Sigmoid colon (tissue), 7 donors: ENCODE results near the gene OTOP3. TPM values are rescaled to one million over a fixed set of nuclear protein-coding genes. Genes with fewer than 3 reads are reported as not detected.

Source experiments
- DNase-seq: peaks from one replicate; pipeline ENCODE4 v3.0.0-alpha.2; 2019
- H3K27ac ChIP-seq, 4 donors: fragments of 200-600 bp; sonication (generic); one replicate each; pipeline ENCODE4 v1.5.1; 2016 to 2019; ENCODE audit warnings: mild to moderate bottlenecking in 1 of 4
- H3K27me3 ChIP-seq, 3 donors: fragments of 200-600 bp; sonication (generic); one replicate each; pipeline ENCODE4 v1.5.1; 2019; ENCODE audit warnings: mild to moderate bottlenecking in 1 of 3
- H3K36me3 ChIP-seq, 4 donors: fragments of 200-600 bp; sonication (generic); one replicate each; pipeline ENCODE4 v1.5.1; 2016 to 2019
- H3K4me1 ChIP-seq, 4 donors: fragments of 200-600 bp; sonication (generic); one replicate each; pipeline ENCODE4 v1.5.1; 2017 to 2019
- H3K4me3 ChIP-seq, 4 donors: fragments of 200-600 bp; sonication (generic); one replicate each; pipeline ENCODE4 v1.5.1; 2017 to 2019; ENCODE audit warnings: mild to moderate bottlenecking in 2 of 4, moderate library complexity in 1 of 4
- H3K9me3 ChIP-seq, 4 donors: fragments of 200-600 bp in 3 of 4; sonication (generic) in 3 of 4; one replicate each; pipeline versions ENCODE4 v1.5.1 to v1.6.1; 2013 to 2019
- CTCF ChIP-seq, 4 experiments: fragments of 450-650 bp in 3 of 4; fragments of 200-600 bp in 1 of 4; IDR thresholded peaks; one replicate each; pipeline ENCODE4 v1.5.1; 2016 to 2019; ENCODE audit warnings: antibody characterized with exemption in 4 of 4, mild to moderate bottlenecking in 3 of 4, moderate library complexity in 2 of 4
- EP300 ChIP-seq, 4 donors: sonication (generic); formaldehyde crosslinking; IDR thresholded peaks; one replicate each; pipeline ENCODE4 v1.6.1; 2017; ENCODE audit warnings: antibody characterized with exemption in 4 of 4
- POLR2A ChIP-seq, 2 donors: fragments of 450-650 bp; IDR thresholded peaks; one replicate each; pipeline ENCODE4 v1.6.1; 2016; ENCODE audit warnings: antibody characterized with exemption in 2 of 2, mild to moderate bottlenecking in 2 of 2, moderate library complexity in 2 of 2
- POLR2AphosphoS5 ChIP-seq, 4 donors: sonication (generic); formaldehyde crosslinking; IDR thresholded peaks; one replicate each; pipeline ENCODE4 v1.6.1; 2017; ENCODE audit warnings: antibody characterized with exemption in 4 of 4
- WGBS, 2 donors: extraction: QIAGEN DNeasy Blood & Tissue Kit; methylation state at CpG; one replicate each; pipeline ENCODE4 v1.1.7; 2013; 5-methylcytosine and 5-hydroxymethylcytosine counted together
- intact Hi-C: fragments of 100-400 bp; cut with DNase I; formaldehyde crosslinking; loops from one replicate; pipeline ENCODE4 v1.15.1; 2023
- polyA plus RNA-seq, 3 donors: library from polyadenylated mRNA; stranded (reverse); fragments of 200-250 nt; gene quantifications; one replicate each; pipeline ENCODE4 v1.2.3, GENCODE V29; 2013
- total RNA-seq, 4 donors: library from RNA; depleted of rRNA; stranded (reverse); fragments of >200 nt; gene quantifications; one replicate each; pipeline ENCODE4 v1.1.0, GENCODE V29; 2016
- donor health status: healthy with polysubstance abuse.
- donor health status: Bipolar disorder and iron deficiency.
- donor health status: healthy.

OTOP3 gene
- total and polyA plus RNA-seq, 7 donors = 0.28 to 1.8 (median 0.60) TPM; not detected in 4

DNA sequence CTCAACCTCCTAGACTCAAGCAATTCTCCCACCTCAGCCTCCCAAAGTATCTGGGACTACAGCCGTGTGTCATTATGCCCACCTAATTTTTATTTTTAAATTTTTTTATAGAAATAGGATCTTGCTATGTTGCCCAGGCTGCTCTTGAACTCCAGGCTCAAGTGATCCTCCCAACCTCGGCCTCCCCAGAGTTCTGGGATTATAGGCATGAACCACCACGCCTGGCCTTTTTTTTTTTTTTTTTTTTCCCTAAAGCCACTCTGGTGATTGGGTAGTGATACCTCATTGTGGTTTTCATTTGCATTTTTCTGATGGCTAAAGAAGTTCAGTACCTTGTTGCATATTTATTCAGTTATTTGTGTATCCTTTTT, 50.5 kb downstream of the OTOP3 start:
- Histone ChIP-seq H3K27ac (no peak overlapping the region), H3K36me3 (no peaks in the 10 kb centered on the region), H3K27me3 (no peaks in the 10 kb centered on the region), H3K4me1 (peaks cover 0 to 44% (median 34%) of the 10 kb centered on the region in 4 donors), H3K4me3 (no peak overlapping the region), H3K9me3 (no peaks in the 10 kb centered on the region)
- WGBS, 2 donors = 83 to 96% methylated on average over 3 of the region's 3 CpGs
- intact Hi-C loops = loop anchor here (5.0 kb wide), 2 partner anchors 46 to 61 kb away; partner anchors contain the start of genes ATP5PD and KCTD2
- DNase-seq = no peak
- no peak for TF ChIP-seq EP300 (IDR thresholded peaks at IDR 0.05)

DNA sequence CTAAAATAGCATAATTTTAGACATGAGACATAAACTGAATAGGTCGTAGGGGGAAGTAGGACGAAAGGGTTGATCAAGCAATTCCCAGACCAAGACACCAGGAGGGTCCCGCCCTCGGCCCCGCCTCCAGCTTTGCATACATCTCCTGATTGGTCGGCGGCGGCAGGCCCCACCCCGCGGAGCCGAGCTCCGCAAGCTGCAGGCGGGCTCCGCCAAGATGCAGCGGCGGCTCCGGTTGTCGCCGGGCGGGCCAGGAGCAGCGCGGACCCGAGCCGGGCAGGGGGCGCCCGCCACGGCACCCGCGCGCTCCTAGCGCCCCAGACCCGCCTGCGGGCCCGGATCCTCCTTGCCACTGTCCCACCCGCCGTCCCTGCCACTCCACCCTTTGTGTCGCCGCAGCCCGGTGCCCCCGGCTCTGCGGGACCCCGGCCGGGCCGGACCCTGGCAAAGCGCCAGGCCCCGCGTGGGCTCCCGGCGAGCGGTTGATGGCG, 51.8 kb downstream of the OTOP3 start, which contains the start of gene CDR2L:
Gene CDR2L, plus strand, starts transcription at position 215 of the 491 bp plus-strand sequence. CDS start 412 bp downstream, outside the sequence.
- Histone ChIP-seq H3K4me3 (peak within 1 kb of the TSS; percentile 53 to 95 (median 84)), H3K27ac (peak within 1 kb of the TSS; percentile 91 to 98 (median 96)), H3K4me1 (peaks cover 0 to 34% (median 24%) of the 10 kb centered on the region in 4 donors), H3K36me3 (no peaks in the 10 kb centered on the region), H3K27me3 (no peaks in the 10 kb centered on the region), H3K9me3 (no peaks in the 10 kb centered on the region)
- peak; percentile 99 for DNase-seq
- 0% methylated on average over 51 of the region's 51 CpGs for WGBS, 2 donors
- intact Hi-C loops = loop anchor here (5.0 kb wide), 2 partner anchors 45 to 60 kb away; partner anchors contain the start of genes ATP5PD and KCTD2
- TF ChIP-seq POLR2A (IDR thresholded peaks at IDR 0.05) (peak in 1 of 2 donors; percentile 28), POLR2AphosphoS5 (IDR thresholded peaks at IDR 0.05) (peak; percentile 82 to 95 (median 90)), CTCF (IDR thresholded peaks at IDR 0.05) (no peak), EP300 (IDR thresholded peaks at IDR 0.05) (no peak)

GRCh38 chr17:74987909-74988711, 52.4 kb downstream of the OTOP3 start:
- H3K9me3 ChIP-seq = no peaks in the 10 kb centered on the region
- peaks cover 0 to 31% (median 23%) of the 10 kb centered on the region in 4 donors for H3K4me1 ChIP-seq
- WGBS, 2 donors = 2% methylated on average over 76 of the region's 76 CpGs
- peak; percentile 40 to 77 (median 64) for TF ChIP-seq POLR2AphosphoS5 (IDR thresholded peaks at IDR 0.05)
- TF ChIP-seq CTCF (IDR thresholded peaks at IDR 0.05) = peak in 3 of 4 experiments; percentile 35 to 55 (median 40)
- TF ChIP-seq POLR2A (IDR thresholded peaks at IDR 0.05) = peak in 1 of 2 donors; percentile 51
- TF ChIP-seq EP300 (IDR thresholded peaks at IDR 0.05) = no peak
- intact Hi-C loops = loop anchor here (1.0 to 5.0 kb wide), 3 partner anchors 24 to 59 kb away; partner anchors contain the start of genes ATP5PD, KCTD2 and MRPL58
- peak overlapping the region; percentile 91 to 98 (median 96) for H3K27ac ChIP-seq
- H3K36me3 ChIP-seq = no peaks in the 10 kb centered on the region
- peak overlapping the region; percentile 53 to 95 (median 84) for H3K4me3 ChIP-seq
- DNase-seq = peak; percentile 95
- H3K27me3 ChIP-seq = no peaks in the 10 kb centered on the region

DNA sequence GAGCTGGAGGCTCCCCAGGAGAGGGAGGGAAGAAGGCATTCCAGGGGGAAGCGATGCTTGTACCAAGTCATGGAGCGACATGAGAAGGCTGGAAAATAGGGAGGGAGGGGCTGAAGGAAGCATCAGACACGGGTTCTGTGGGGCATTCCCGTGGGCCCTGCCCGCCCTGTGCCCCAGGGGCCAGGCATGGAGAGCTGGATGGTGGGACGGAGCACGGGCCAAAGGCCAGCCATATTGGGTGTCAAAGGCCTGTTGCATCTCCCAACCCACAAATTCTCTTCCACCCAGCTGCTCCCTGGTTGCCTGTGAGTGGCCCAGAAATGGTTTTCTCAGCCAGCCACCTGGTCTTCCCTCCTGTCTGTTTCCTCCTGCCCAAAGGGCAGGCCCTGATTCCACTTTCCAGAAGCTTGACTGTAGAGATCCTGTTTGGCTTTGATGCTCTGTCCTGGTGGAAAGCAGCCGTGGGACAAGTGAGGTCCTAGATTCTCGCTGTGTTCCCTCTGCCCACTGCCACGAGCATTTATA, 54.9 kb downstream of the OTOP3 start:
- intact Hi-C loops = no loop called here
- no peaks in the 10 kb centered on the region for H3K9me3 ChIP-seq
- DNase-seq = no peak
- no peak overlapping the region for H3K4me3 ChIP-seq
- 93 to 94% methylated on average over 10 of the region's 10 CpGs for WGBS, 2 donors
- peaks cover 0 to 38% (median 26%) of the 10 kb centered on the region in 4 donors for H3K4me1 ChIP-seq
- H3K27ac ChIP-seq = peak overlapping the region in 1 of 4 donors; percentile 96
- TF ChIP-seq EP300 (IDR thresholded peaks at IDR 0.05) (no peak), CTCF (IDR thresholded peaks at IDR 0.05) (no peak), POLR2AphosphoS5 (IDR thresholded peaks at IDR 0.05) (no peak), POLR2A (IDR thresholded peaks at IDR 0.05) (no peak)
- H3K27me3 ChIP-seq = no peaks in the 10 kb centered on the region
- no peaks in the 10 kb centered on the region for H3K36me3 ChIP-seq

GRCh38 chr17:74992223-74992622, 56.5 kb downstream of the OTOP3 start:
- H3K4me3 ChIP-seq = no peak overlapping the region

More at GRCh38 chr17:74992223-74992622, 56.5 kb downstream of the OTOP3 start:
- Histone ChIP-seq H3K9me3 (no peaks in the 10 kb centered on the region), H3K36me3 (no peaks in the 10 kb centered on the region), H3K4me1 (peaks cover 0 to 32% (median 20%) of the 10 kb centered on the region in 4 donors), H3K27me3 (no peaks in the 10 kb centered on the region), H3K27ac (no peak overlapping the region)
- TF ChIP-seq POLR2AphosphoS5 (IDR thresholded peaks at IDR 0.05) (no peak), CTCF (IDR thresholded peaks at IDR 0.05) (no peak), EP300 (IDR thresholded peaks at IDR 0.05) (no peak), POLR2A (IDR thresholded peaks at IDR 0.05) (no peak)
- no peak for DNase-seq
- 42 to 66% methylated on average over 2 of the region's 2 CpGs for WGBS, 2 donors
- intact Hi-C loops = no loop called here
